GM12892 (cell line): ENCODE measurements around the gene TCF12.

Experiments used
- POLR2A ChIP-seq: IDR thresholded peaks from 2 replicates; pipeline ENCODE4 v1.6.1; 2011; ENCODE audit warnings: low read depth, low read length, control low read depth
- POLR2AphosphoS5 ChIP-seq: IDR thresholded peaks from 2 replicates; pipeline ENCODE4 v1.6.1; 2011; ENCODE audit warnings: low read depth, low read length, control low read depth
- TAF1 ChIP-seq: IDR thresholded peaks from 2 replicates; pipeline ENCODE4 v1.6.1; 2011; ENCODE audit warnings: low read depth, mild to moderate bottlenecking, control low read depth, low read length, borderline replicate concordance

- TF ChIP-seq POLR2A (no peak), POLR2AphosphoS5 (no peak), TAF1 (no peak)
These were observed 409.6 kb downstream of the TCF12 start for GRCh38 chr15:57327985-57328471.
